K562 (cell line): ENCODE measurements around the gene LRP1-AS. TPM values are rescaled to one million over a fixed set of nuclear protein-coding genes. Genes with fewer than 3 reads are reported as not detected.

Experiments
- REST ChIP-seq, 2 experiments: fragments of 450-650 bp; formaldehyde crosslinking in 1 of 2; IDR thresholded peaks; 2 replicates each; pipeline versions ENCODE4 v1.4.0 to v1.6.1; 2014 to 2020; ENCODE audit warnings: mild to moderate bottlenecking in 2 of 2, borderline replicate concordance in 1 of 2, low read depth in 1 of 2
- TFAP4 ChIP-seq: sonication (generic); formaldehyde crosslinking; IDR thresholded peaks from 2 replicates; pipeline ENCODE4 v1.8.0; 2022; ENCODE audit warnings: missing genetic modification reagents, mild to moderate bottlenecking, moderate library complexity, borderline replicate concordance
- ZC3H4 ChIP-seq: sonication (generic); formaldehyde crosslinking; IDR thresholded peaks from 2 replicates; pipeline ENCODE4 v1.9.0; 2021; ENCODE audit warnings: missing genetic modification reagents, borderline replicate concordance
- ZFPM2 ChIP-seq: fragments of 250-450 bp; sonication (Bioruptor Pico); IDR thresholded peaks from 2 replicates; pipeline ENCODE4 v1.5.1; 2022; ENCODE audit warnings: mild to moderate bottlenecking
- ZNF785 ChIP-seq: fragments of 250-450 bp; sonication (Bioruptor Pico); IDR thresholded peaks from 2 replicates; pipeline ENCODE4 v1.4.0; 2020; ENCODE audit warnings: mild to moderate bottlenecking
- polyA plus RNA-seq, 8 experiments: library from polyadenylated mRNA; depleted of rRNA in 4 of 8; stranded (reverse) in 5 of 8; unstranded in 3 of 8; fragments of >200 nt; fragmentation: Nextera tagmentation in 2 of 8; fragmentation: Illumina TruSeq in 1 of 8; extraction: Ambion mirVana in 2 of 8; extraction: Trizol in 1 of 8; gene quantifications; 2 replicates each; pipeline versions ENCODE4 v1.2.1 to v1.2.3, GENCODE V29; 2011 to 2014; ENCODE audit warnings: inconsistent platforms in 1 of 8, missing spikeins in 1 of 8
- total RNA-seq, 7 experiments: library from RNA; depleted of rRNA in 6 of 7; stranded (reverse); fragments of >200 nt in 6 of 7; fragmentation: Illumina TruSeq in 2 of 7; extraction: Trizol in 2 of 7; gene quantifications; 2 replicates each; pipeline versions ENCODE4 v1.2.1 to v1.2.3, GENCODE V29; 2011 to 2021; ENCODE audit warnings: low replicate concordance in 1 of 7

LRP1-AS gene
- total and polyA plus RNA-seq, 9 of the 15 experiments (the other 6 are each of a cell fraction or from before 2014, with no cell fraction given) = not detected

GRCh38 chr12:57195186-57195585 is 47.8 kb upstream of the LRP1-AS start (continued):
- no peak for TF ChIP-seq REST (IDR thresholded peaks at IDR 0.05; ENCODE audit: borderline replicate concordance)
- TF ChIP-seq REST (CRISPR knock-in tag; IDR thresholded peaks at IDR 0.05; ENCODE audit: low read depth) = no peak
- TF ChIP-seq ZFPM2 (CRISPR knock-in tag) = no peak
- no peak for TF ChIP-seq ZNF785
- TF ChIP-seq TFAP4 = 0 out of 2 replicates have a peak, but pooled peaks have one; percentile 23
- TF ChIP-seq ZC3H4 (CRISPR knock-in tag) = 0 out of 2 replicates have a peak, but pooled peaks have one; percentile 38
